IPS DF 19.7 (cell line): ENCODE results near the gene CEBPE.
A peak's percentile ranks its signal among the peaks of the same experiment; 100 is the strongest.

Experiments used
- DNase-seq: peaks from one replicate; pipeline ENCODE4 v3.0.0-alpha.2; 2013; ENCODE audit warnings: low read depth, low spot score

CEBPE gene

DNA sequence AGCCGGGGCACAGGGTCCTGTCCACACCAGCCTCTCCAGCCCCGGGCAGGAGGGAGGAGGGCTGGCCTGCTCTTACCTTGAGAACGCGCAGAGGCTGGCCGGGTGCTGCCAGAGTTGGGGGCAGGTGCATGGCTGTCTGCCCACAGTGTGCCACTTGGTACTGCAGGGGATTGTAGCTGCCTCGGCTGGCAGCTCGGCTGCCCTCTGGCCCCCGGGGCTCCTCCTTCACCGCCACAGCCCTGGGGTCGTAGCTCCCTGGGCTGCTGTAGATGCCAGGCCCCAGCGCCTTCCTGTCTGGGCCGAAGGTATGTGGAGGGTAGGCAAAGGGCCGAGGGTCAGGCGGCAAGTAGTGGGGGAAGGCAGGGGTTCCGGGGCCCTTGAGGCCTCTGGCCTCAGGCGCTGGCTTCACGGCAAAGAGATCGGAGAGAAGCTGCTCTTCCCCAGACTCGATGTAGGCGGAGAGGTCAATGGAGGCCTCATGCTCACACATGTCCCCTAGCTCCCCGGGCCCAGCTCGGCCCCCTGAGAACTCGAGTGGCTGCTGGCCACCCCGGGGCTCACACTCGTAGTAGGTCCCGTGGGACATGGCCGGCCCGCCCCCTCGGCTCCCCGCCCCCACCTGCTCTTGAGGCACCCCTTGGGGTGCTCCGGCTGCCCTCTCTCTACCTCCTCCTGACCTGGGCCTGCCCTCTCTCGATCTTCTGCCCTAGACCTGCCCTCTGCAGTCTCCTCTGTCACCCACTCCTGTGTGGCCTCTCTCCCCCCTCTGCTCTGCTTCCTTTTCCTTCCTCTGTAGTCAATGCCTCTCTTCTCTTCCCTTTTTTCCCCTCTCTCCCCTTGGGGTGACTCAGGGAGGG is at the start of gene CEBPE:
Gene CEBPE, minus strand, starts transcription at position 750 of the 857 bp plus-strand sequence. Its CDS starts 164 bp downstream, at position 586.
- DNase-seq: no peak

DNA sequence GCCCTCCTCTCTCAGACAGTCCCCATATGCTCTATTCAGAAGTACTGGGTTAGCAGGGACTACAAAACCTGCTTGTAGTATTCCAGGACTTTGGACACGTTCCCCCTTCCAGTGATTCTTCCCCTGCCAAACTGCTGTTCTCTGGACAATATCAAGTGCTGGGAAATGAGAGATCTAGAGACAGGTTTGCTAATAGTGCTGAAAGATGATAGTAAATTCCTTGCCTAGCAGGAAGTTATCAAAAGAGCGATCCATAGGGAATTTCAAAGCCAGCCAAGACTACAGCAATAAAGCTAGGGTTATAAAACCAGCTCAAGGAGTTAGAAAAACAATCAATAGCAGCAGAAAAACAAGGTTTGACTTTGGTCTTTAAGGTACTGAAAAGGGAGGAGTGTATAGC is 49.2 kb upstream of the CEBPE start:
- DNase-seq: no peak

- DNase-seq: no peak
Observed at GRCh38 chr14:23167116-23167847, 48.2 kb upstream of the CEBPE start.

DNA sequence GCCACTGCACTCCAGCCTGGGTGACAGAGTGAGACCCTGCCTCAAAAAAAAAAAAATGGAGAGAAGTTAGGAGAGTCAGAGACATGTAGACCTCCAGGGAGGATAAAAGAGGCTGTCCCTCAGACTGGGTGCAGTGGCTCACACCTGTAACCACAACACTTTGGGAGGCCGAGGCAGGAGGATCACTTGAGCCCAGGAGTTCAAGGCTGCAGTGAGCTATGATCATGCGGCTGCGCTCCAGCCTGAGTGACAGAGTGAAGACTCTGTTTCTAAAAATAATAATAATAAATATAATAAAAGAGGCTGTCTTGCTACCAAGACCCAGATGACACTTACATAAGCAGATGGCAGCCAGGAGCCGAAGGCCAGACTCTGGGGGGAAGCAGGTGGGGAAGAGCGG is 45.9 kb upstream of the CEBPE start:
- DNase-seq: no peak

- no peak for DNase-seq
Observed at GRCh38 chr14:23164250-23164649, 45.2 kb upstream of the CEBPE start.

GRCh38 chr14:23163830-23164229 is 44.8 kb upstream of the CEBPE start:
- DNase-seq: no peak

- no peak for DNase-seq
Observed at GRCh38 chr14:23162800-23163199, 43.7 kb upstream of the CEBPE start.

- DNase-seq: no peak
Observed at GRCh38 chr14:23162005-23162404, 43.0 kb upstream of the CEBPE start.

- peak; percentile 89 for DNase-seq
Observed at GRCh38 chr14:23160924-23161522, 42.0 kb upstream of the CEBPE start.

DNA sequence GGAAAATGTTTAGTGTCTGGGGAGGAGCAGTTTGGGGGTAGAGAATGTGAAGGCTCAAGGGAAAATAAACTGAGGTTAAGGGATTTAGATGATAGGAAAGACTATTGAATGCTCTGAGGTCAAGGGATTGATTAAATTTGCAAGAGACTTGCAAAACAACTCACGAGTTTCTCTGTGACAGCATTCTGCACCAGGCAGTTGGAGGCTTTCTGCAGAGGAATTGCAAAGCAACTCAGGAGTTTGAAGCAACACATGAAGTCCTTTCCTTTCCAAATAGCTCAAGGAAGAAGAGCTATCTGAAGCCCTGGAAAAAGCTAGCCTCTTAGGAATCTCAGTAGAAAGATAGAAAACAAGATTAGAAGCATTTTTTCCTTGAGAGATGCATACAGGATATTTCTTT is 40.5 kb upstream of the CEBPE start:
- DNase-seq: no peak

DNA sequence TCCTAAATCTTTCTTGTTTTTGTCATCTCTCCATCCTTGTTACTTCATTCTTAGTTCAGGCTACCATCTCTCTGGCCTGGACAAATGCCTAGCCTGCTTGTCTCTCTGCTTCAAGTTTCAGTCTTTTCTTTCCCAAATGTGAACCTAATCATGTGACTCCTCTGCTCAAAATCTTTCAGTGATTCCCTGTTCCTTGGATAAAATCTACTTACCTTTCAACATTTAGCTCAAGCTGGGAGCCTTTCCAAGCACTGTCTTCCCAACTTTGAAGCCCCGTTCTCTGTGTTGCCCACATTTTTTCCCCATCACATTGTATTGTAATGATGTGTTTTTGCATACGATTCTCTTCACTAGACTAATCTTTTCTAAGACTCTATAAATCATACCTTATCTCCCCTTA is 39.7 kb upstream of the CEBPE start:
- no peak for DNase-seq

GRCh38 chr14:23154964-23155587 is 36.0 kb upstream of the CEBPE start:
- peak; percentile 75 for DNase-seq

GRCh38 chr14:23153851-23154796 is 35.1 kb upstream of the CEBPE start:
- DNase-seq: no peak

DNA sequence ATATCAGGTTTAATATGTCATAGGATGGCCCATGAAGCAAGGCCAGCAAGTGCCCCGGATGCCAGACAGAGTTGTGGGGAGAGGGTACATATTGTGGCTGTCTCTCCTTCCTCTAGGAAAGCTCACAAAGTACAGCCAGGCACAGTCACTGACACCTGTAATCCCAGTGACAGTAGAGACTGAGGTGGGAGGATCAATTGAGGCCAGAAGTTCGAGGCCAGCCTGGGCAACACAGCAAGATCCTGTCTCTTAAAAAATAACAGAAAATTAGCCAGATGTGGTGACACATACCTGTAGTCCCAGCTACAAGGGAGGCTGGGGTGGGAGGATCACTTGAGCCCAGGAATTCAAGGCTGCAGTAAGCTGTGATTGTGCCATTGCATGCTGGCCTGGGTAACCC is 32.3 kb upstream of the CEBPE start:
- DNase-seq: no peak

DNA sequence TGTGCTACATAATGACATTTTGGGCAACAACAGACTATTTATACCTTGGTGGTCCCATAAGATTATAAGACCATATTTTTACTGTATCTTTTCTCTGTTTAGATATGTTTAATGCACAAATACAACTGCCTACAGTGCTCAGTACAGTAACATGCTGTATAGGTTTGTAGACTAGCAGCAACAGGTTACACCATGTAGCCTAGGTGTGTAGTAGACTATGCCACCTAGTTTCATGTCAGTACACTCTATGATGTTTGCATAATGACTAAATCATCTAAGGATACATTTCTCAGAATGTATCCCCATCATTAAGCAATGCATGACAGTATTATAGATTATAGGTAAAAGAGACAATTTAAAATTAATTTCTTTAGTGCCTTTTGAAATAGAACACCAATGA is 30.7 kb upstream of the CEBPE start:
- DNase-seq: no peak

DNA sequence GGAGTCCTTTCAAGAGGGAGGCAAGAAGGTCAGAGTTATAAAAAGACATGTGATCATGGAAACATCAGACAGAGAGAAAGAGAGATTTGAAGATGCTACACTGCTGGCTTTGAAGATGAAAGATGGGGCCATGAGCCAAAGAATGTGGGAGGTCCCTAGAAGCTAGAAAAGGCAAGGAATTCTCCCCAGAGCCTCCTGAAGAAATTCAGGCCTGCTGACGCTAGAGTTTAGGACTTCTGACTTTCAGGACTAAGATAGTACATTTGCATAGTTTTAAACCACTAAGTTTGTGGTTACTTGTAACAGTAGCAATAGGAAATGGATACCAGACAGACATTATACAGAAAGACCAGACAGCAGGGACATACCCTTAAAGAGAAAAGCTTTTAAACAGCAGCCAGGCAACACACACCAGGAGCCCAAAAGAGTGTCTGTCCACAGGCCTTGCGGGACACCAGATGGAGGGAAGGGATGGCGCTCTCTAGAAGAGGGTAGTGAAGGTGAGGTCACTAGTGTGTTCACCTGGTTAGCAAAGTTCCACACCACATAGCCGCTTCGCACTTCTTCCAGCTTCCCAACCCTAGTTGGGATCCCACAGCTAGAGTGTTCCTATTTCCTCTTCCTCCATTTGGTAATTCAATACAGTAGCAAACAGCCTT is 29.7 kb upstream of the CEBPE start:
- DNase-seq: no peak

GRCh38 chr14:23147676-23148075 is 28.6 kb upstream of the CEBPE start:
- DNase-seq: no peak

DNA sequence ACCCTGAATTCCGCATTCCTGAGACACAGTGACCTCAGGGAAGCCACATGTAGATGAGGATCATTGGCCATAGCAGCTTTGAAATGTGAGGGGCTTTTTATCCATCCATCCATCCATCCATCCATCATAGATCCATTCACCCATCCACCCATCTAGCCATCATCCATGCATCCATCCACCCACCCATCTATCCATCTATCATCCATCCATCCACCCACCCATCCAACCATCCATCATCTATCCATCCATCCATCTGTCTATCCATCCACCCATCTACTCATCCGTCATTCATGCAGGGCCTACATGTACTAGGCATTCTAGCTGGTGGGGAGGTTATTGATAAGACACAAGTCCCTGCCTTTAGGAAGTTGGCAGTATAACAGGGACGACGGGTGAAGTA is 27.9 kb upstream of the CEBPE start:
- no peak for DNase-seq

GRCh38 chr14:23146351-23146910 is 27.4 kb upstream of the CEBPE start:
- DNase-seq: no peak

- DNase-seq: no peak
Observed at GRCh38 chr14:23145794-23146350, 26.8 kb upstream of the CEBPE start.
